HUES48 (cell line): Measurements from ENCODE around the gene PTPRN2.
"Not testable (repeated sequence)": the region's sequence is repeated elsewhere in the genome, so short reads cannot be mapped to it uniquely, and the experiment has no call there.

Experiments used
- H3K27ac ChIP-seq: one replicate; pipeline ENCODE4 v1.7.0; 2013; ENCODE audit warnings: low read depth, low read length, inconsistent platforms
- H3K27me3 ChIP-seq: 2 replicates; pipeline ENCODE4 v1.6.1; 2013; ENCODE audit warnings: mild to moderate bottlenecking, low read length; ENCODE audit not compliant: control insufficient read depth, insufficient read depth
- H3K36me3 ChIP-seq: 2 replicates; pipeline ENCODE4 v1.6.1; 2013; ENCODE audit warnings: low read length; ENCODE audit not compliant: control insufficient read depth, insufficient read depth
- H3K4me1 ChIP-seq: 2 replicates; pipeline ENCODE4 v1.6.1; 2013; ENCODE audit warnings: mild to moderate bottlenecking, low read length; ENCODE audit not compliant: control insufficient read depth, insufficient read depth
- H3K4me3 ChIP-seq: 2 replicates; pipeline ENCODE4 v1.5.1; 2013; ENCODE audit warnings: mild to moderate bottlenecking, low read depth, low read length
- H3K9ac ChIP-seq: 2 replicates; pipeline ENCODE4 v1.6.1; 2013; ENCODE audit warnings: mild to moderate bottlenecking, low read depth, low read length, moderate library complexity
- H3K9me3 ChIP-seq: 2 replicates; pipeline ENCODE4 v1.6.1; 2013; ENCODE audit warnings: low read length; ENCODE audit not compliant: control insufficient read depth, insufficient read depth

PTPRN2 gene

DNA sequence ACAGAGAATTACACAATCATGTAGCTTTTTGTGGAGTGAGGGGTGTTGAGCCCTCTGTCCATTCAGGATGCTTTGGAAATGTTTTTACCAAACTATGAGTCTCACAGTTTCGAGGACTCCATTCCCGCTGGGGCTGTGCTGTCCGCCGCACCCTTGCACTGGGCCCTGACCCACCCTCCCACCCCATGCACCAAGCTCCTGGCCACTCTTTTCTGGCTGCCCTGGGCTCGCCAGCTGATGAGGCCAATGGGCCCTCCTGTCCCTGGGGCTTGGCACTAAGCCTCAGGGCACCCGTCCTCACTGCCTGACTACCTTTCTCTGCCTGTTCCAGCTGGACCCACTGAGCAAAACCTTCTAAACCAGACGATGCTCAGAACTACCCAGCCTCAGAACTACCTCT lies 332.1 kb downstream of the PTPRN2 start:
- no peak overlapping the region for H3K9ac ChIP-seq
- no peak overlapping the region for H3K4me3 ChIP-seq
- no peak overlapping the region for H3K27ac ChIP-seq
- H3K27me3 ChIP-seq = no peaks in the 10 kb centered on the region
- no peaks in the 10 kb centered on the region for H3K36me3 ChIP-seq
- H3K9me3 ChIP-seq = peaks cover 29% of the 10 kb centered on the region
- H3K4me1 ChIP-seq = no peaks in the 10 kb centered on the region

DNA sequence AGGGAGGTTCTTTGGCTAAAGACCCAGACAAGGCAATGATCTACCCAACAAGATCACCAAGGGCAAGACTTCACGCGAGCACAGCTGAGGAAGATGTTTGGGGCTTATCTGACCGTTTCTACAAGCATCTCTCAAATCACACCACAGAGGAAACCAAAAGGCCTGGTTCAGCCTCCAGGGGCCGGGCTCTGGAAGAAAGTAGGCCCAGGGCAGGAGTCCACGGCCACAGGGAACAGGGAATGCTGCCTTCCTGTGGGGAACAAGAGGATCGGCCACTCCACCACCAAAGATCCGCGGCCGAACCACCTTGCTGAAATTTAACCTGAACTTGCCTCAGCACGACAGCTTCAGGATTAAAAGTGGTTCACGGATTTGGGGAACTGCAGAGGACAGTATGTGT lies 332.5 kb downstream of the PTPRN2 start:
- no peaks in the 10 kb centered on the region for H3K27me3 ChIP-seq
- no peaks in the 10 kb centered on the region for H3K36me3 ChIP-seq
- no peak overlapping the region for H3K27ac ChIP-seq
- no peak overlapping the region for H3K9ac ChIP-seq
- H3K9me3 ChIP-seq = peaks cover 30% of the 10 kb centered on the region
- H3K4me3 ChIP-seq = no peak overlapping the region
- H3K4me1 ChIP-seq = no peaks in the 10 kb centered on the region

DNA sequence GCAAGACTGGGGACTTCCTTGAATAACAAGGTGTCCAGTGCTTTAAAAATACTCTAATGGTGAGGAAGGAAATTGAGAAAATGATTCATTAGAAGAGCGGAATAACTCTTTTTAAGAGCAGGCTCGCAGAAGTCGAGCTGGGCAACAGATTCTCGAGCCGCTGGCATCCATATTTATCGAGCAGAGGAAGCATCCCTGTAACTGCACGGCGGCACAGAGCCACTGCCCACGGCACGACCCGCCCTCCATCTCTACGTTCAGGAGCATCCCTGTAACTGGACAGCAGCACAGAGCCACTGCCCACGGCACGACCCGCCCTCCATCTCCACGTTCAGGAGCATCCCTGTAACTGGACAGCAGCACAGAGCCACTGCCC lies 334.0 kb downstream of the PTPRN2 start:
- peaks cover 38% of the 10 kb centered on the region for H3K9me3 ChIP-seq
- H3K36me3 ChIP-seq, H3K4me3 ChIP-seq, H3K27me3 ChIP-seq, H3K9ac ChIP-seq, H3K4me1 ChIP-seq, H3K27ac ChIP-seq: not testable (repeated sequence)

DNA sequence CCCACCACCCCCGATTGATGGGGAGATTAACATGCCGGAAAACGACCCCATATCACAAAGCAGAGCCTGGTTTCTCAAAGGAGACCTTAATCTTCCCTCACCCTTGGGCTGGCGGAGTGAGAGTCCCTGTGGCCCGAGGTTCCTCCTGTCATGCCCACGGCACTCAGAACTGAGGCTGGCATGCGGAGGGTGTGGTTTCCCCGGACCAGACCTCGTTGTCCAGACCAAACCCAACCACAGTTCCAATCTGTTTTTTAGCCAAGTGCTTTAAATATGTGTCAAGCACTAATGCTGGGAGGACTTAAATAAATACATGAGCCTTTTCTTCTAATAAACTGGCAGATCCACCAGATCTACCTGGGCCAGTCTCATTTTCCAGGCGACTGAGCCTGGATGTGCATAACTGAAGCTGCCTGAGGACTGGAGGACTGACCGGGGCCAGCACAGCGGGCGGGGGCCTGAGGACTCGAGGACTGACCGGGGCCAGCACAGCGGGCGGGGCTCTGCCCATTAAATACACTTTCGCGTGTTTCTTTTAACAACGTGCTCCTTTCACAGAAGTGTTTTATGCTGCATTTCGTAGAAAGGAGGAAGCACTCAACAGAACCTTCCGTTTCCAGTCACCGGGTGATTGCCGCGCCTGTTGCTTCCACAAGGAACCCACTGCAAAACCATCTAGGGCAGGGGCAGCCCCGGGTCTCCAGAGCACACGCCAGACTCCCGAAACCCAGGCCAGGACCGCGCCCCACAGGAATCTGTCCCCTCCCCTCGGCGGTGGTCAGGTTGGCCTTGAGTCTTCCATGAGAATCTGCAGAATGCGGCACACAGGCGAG lies 334.6 kb downstream of the PTPRN2 start:
- no peak overlapping the region for H3K27ac ChIP-seq
- peaks cover 37% of the 10 kb centered on the region for H3K9me3 ChIP-seq
- H3K36me3 ChIP-seq = no peaks in the 10 kb centered on the region
- no peaks in the 10 kb centered on the region for H3K27me3 ChIP-seq
- H3K4me3 ChIP-seq = no peak overlapping the region
- no peak overlapping the region for H3K9ac ChIP-seq
- H3K4me1 ChIP-seq = no peaks in the 10 kb centered on the region

DNA sequence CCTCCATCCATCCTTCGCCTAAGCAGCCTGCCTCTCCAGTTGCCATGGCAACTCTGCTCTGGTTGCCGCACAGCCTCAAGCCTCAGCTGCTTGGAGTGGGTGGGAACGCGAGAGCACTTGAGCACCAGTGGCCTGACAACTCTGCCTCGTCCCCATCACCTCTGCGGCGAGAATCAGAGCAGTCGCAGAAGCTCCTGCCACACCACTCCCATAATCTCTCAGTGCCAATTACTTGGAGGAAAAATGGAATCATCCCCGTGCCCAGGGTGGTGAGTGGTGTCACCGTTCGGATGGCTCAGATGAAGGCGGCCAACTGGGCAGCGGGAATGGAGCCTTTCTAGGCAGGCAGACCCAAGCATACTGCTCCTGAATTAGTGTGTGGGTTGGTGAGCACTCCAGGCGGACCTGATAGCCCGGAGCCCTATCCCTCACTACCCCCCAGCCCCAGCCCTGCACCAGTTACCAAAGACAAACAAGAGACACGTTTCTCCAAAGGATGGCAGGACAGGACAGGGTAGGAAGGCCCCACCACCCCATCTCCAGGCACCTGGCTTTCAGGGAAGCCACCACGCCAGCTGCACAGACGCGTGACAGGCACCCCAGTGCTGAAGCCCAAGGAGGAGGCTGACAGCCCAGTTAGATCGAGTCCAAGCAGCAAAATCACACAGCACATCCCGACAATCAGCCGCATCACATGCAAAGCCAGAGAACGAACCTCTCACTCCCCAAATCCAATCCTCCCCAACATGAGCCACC lies 335.4 kb downstream of the PTPRN2 start:
- H3K36me3 ChIP-seq = no peaks in the 10 kb centered on the region
- no peak overlapping the region for H3K27ac ChIP-seq
- no peak overlapping the region for H3K9ac ChIP-seq
- peaks cover 34% of the 10 kb centered on the region for H3K9me3 ChIP-seq
- H3K4me3 ChIP-seq = no peak overlapping the region
- H3K4me1 ChIP-seq = no peaks in the 10 kb centered on the region
- H3K27me3 ChIP-seq = no peaks in the 10 kb centered on the region

DNA sequence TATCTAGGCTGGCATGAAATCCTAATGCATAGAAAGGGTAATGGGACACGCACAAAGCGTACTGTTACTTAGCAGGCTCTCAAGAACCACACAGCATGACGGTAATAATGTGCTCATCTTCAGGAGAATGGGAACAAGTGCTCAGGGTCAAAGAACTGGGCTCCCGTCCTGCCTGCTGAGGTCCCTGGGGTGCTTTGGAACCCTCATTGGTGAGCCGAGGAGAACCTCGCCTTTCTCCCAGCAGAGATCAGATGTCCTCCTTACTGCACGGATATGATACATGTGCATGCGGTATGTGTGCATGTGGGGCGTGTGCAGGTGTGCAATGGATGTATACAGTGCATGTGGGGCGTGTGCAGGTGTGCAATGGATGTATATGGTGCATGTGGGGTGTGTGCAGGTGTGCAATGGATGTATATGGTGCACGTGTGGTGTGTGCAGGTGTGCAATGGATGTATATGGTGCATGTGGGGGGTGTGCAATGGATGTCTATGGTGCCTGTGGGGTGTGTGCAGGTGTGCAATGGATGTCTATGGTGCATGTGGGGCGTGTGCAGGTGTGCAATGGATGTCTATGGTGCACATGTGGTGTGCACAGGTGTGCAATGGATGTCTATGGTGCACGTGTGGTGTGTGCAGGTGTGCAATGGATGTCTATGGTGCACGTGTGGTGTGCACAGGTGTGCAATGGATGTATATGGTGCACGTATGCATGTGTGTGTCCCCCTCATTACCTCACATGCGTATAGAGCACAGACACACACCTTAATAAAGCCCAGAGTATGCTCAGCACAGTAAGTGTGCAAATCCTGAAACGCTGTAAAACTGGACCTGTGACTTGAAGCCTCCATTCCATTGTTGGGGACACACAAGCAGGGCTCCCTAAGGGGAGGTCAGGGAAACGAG lies 336.3 kb downstream of the PTPRN2 start:
- Histone ChIP-seq H3K9me3 (peaks cover 39% of the 10 kb centered on the region), H3K4me3 (no peak overlapping the region)

DNA sequence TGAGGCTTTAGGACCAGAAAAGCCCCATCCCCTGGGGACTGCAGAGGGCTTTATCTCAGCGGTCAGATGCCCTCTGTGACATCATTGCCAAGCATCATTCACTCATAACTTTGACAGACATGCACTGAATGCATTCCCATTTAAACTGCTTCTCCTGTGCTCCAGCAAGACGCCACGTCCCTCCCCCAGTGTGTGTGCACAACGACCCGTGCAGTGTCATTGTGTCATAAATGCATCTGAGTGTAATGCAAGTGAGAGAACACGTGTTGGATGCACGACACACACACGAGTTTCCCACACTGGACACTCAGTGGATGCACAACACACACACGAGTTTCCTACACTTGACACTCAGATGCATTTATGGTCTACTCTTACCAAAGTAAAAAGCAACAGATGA lies 337.9 kb downstream of the PTPRN2 start:
- no peak overlapping the region for H3K27ac ChIP-seq
- peaks cover 42% of the 10 kb centered on the region for H3K9me3 ChIP-seq
- no peaks in the 10 kb centered on the region for H3K4me1 ChIP-seq
- H3K4me3 ChIP-seq = no peak overlapping the region
- no peaks in the 10 kb centered on the region for H3K36me3 ChIP-seq
- no peak overlapping the region for H3K9ac ChIP-seq
- no peaks in the 10 kb centered on the region for H3K27me3 ChIP-seq

More for the DNA sequence above, 336.3 kb downstream of the PTPRN2 start:
- Histone ChIP-seq H3K27me3 (no peaks in the 10 kb centered on the region), H3K4me1 (no peaks in the 10 kb centered on the region), H3K9ac (no peak overlapping the region), H3K36me3 (no peaks in the 10 kb centered on the region), H3K27ac (no peak overlapping the region)

DNA sequence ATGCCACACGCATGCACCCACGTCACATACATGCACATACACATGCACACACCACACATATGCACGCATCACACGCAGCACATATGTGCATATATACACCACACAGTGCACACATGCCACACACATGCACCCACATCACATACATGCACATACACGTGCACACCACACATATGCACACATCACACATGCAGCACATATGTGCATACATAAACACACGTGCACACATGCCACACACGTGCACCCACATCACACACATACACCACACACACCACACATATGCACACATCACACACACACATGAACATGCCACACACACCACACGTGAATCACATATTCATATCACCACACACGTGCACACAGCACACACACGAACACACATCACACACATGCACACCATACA lies 338.8 kb downstream of the PTPRN2 start:
- Histone ChIP-seq H3K27ac (no peak overlapping the region), H3K4me1 (no peaks in the 10 kb centered on the region), H3K36me3 (no peaks in the 10 kb centered on the region), H3K27me3 (no peaks in the 10 kb centered on the region), H3K9ac (no peak overlapping the region), H3K9me3 (peaks cover 44% of the 10 kb centered on the region), H3K4me3 (no peak overlapping the region)

DNA sequence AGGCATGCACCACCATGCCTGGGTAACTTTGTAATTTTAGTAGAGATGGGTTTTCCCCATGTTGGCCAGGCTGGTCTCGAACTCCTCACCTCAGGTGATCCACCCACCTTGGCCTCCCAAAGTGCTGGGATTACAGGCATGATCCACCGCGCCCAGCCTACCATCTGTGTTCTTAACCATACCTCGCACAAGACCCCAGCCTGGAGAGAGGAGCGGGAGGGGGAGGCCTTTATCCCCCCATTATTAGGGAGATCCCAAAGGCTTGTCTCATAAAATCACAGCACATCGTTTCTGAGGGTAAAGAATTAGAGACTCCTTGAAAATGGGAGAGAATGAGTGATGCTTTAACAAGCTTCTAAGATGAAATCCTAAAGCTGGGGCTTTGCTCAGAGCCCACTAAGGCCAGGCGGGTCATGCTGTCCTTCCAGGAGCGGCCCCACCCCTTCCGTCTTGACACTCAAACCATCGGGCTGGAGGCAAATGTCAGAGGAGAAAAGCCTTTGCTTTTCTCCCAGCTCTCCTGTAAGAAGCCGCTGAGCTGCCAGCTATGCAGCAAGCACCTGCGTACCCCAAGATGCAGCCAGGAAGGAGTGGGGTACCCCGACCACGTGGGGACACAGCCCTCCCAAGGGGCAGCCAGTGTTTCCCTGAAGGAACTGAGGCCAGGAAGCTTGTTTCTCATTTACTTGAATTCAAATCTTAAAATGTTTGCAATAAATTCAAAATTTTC lies 339.7 kb downstream of the PTPRN2 start:
- Histone ChIP-seq H3K9ac (no peak overlapping the region), H3K4me1 (no peaks in the 10 kb centered on the region), H3K36me3 (no peaks in the 10 kb centered on the region), H3K27ac (no peak overlapping the region), H3K27me3 (no peaks in the 10 kb centered on the region), H3K9me3 (peaks cover 44% of the 10 kb centered on the region), H3K4me3 (no peak overlapping the region)

DNA sequence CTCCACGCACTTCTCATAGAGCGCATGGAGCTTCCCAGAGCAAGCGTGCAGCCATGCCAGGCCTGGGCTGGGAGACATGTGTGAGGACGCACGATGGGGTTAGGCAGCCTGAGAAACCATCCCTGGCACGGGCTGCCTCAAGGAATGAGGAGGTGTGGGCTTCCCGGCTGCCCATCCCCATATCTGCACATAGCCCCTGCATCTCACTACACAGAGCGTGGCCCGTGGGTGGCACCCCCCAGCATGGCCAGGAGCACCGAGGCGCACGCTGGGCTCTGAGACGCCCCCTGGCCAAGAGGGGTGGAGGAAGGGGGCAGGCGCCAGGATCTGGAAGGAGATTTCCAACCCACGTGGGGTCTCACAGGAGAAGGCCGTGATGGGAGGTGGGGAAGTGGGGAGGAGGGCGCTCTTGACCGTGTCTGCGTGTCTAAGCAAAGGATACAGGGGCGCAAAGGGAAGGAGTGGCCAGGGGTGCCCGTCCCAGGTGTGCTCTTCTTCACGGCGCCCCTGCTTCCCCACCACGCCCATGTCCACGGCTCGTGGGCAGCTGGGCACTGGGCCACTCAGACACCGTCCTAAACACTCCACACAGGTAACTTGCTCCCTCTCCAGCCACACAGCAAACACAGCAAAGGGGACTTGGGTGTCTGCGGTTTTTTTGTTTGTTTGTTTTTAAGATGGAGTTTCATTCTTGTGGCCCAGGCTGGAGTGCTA lies 340.5 kb downstream of the PTPRN2 start:
- H3K4me1 ChIP-seq = no peaks in the 10 kb centered on the region
- H3K9me3 ChIP-seq = peaks cover 48% of the 10 kb centered on the region
- H3K9ac ChIP-seq = no peak overlapping the region
- H3K4me3 ChIP-seq = no peak overlapping the region
- H3K27ac ChIP-seq = no peak overlapping the region
- no peaks in the 10 kb centered on the region for H3K27me3 ChIP-seq
- no peaks in the 10 kb centered on the region for H3K36me3 ChIP-seq
